Activated CD4-positive, alpha-beta T cell treated with anti-CD3 and anti-CD28 coated beads, Interleukin-10, Interleukin-2, amounts not matched to agents 100 ng/mL and 50 ng/mL, durations not matched to agents 16 hours and 8 hours (primary cell): ENCODE results near the gene NPPA.
"Not testable (repeated sequence)": the region's sequence is repeated elsewhere in the genome, so short reads cannot be mapped to it uniquely, and the experiment has no call there.

ENCODE experiments used
- DNase-seq: peaks from one replicate; pipeline ENCODE4 v3.0.0-alpha.2; 2020

The NPPA gene

DNA sequence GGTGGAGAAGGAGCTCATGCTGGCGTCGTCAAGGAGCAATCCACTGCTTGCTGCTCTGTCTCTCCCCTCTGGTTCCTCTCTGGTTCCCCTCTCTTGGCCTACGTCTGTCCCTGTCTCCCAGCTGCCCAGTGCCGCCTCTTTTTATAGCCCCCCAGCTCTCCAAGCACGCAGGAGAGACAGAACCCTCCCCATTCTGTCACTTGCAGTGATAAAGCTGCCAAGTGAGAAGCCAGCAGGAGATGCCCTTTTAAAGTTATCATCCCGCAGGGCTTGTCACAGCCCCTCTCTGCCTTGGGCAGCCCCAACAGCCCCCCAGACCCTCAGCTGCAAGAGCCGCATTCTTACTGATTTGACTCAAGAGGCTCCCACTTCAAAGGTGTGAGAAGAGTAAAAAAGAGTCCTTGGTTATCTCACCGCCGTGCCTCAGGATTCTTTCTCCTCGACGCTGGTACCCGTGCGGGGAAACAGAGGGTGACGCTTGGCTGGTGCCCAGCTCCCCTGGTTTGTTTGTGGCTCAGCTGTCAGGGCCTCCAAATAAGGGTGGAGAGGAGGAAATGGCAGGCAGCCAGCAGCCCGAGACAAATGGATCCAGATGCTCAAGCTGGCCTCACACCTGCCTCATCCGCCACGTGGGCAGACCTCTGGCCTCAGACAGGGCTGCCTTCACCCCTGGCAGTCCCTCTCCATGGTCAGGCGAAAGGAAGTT is at the start of gene NPPA:
TSS of gene NPPA (minus strand) at position 117 of the 706 bp plus-strand sequence. CDS start at position 18, 99 bp downstream.
- no peak for DNase-seq

DNA sequence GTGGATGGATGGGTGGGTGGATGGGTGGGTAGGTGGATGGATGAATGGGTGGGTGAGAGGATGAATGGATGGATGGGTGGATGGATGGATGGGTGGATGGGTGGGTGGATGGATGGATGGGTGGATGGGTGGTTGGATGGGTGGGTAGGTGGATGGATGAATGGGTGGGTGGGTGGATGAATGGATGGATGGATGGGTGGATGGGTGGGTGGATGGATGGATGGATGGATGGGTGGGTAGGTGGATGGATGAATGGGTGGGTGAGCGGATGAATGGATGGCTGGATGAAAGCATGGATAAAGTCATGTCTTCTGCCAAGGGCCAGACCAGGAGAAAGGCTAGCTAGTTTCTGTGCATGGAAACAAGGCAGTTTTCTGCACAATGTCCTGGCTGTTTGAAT is 46.9 kb upstream of the NPPA start:
- DNase-seq, result not testable (repeated sequence)

DNA sequence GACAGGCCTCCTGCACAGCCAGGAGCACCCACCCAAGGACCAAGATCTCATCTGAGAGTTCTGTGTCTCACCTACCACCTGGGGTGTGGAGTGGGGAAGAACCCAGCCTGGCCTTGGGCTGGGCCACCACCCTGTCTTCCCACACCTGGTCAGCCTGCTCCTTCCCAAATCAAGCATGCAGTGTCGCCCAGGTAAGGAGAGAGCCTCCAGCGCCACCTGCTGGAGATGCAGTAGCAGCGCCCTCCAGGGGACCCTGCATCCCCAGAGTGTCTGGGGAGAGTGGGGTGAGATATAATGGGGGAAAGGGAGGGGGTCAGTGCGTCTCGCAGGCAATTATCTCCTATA is 46.3 kb upstream of the NPPA start:
- DNase-seq, result peak; percentile 77

DNA sequence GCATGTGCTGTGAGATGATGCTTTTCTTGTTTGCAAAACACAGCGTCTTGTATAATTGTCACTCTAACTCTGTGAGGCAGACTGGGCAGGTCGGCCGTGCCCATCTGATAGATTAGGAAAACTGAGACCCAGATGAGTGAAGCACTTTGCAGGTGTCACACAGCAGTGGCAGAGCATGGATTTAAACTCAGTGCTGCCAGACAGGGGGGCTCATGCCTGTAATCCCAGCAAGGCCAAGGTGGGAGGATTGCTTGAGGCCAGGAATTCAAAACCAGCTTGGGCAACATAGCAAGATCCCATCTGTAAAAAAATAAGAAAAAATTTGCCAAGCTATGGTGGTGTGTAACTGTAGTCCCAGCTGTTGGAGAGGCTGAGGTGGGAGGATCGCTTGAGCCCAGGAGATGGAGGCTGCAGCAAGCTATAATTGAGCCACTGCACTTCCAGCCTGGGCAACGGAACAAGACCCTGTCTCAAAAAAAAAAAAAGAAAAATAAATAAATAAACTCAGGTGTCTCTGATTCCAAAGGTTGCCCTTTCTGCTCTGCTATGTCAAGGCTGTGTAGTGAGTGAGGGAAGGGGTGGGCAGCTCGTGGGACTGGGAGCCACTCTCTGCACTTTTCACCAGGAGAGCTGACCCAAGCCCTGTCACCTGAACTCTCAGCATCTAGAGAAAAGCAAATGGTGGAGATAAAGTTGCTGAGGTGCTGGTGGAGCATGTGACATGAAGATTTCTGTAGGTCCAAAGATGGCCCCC is 44.0 kb upstream of the NPPA start:
- DNase-seq, result no peak

DNA sequence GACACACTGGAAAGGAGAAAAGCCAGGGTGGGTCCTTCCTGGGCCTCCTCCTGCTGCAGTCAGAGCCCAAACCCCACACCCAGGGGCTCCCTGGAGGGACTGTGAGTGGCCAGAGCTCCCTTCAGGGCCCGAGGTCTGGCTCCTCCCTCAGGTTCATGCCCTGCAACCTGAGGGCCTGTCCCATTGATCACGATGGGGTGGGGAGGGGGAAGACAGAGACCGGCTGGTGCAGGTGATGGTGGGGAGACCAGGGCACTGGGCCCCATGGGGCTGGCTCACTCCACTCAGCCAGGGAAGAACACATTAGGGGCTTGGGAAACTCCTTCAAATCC is 41.3 kb upstream of the NPPA start:
- DNase-seq, result no peak

DNA sequence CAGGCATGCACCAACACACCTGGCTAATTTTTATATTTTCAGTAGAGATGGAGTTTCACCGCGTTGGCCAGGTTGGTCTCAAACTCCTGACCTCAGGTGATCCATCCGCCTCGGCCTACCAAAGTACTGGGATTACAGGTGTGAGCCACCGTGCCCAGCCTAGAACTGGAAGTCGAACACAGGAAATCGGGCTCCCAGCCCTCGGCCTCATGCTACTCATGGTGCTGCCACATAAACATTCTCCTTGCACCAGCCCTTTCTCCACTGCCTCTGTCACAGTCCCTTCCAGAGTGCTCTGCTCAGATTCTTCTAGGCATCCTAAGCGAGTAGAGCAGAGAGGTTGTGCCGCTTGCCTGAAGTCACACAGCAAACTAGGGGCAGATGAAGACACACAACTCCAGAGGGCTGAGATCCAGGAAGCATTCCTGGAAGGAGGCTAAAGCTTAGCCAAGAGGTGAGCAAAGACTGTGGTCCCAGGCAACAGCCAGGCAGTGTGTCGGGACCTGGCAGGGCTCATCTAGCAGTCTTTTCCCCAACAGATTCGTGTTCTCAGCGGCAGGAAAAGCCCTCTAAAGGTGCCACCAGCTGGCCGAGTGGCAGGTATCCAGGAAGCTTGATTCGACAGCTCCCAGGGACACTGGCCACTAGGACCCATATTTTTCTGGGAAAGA is 40.8 kb upstream of the NPPA start:
- DNase-seq, result no peak

DNA sequence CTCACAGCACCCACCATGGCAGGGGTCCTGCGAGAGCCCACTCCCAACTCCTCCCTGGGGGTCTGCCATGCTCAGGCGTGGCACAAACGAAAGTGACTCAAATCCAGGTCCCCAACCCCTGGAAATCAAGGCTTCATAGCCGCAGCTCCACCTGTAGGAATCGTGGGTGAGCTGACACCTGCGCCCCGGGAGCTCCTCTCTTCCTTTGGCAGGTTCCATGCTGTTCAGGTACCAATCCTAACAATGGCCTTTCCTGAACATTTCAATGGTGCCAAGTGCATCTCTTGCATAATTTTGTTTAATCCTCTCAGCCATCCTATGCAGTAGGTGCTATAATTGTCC is 40.1 kb upstream of the NPPA start:
- DNase-seq, result no peak

DNA sequence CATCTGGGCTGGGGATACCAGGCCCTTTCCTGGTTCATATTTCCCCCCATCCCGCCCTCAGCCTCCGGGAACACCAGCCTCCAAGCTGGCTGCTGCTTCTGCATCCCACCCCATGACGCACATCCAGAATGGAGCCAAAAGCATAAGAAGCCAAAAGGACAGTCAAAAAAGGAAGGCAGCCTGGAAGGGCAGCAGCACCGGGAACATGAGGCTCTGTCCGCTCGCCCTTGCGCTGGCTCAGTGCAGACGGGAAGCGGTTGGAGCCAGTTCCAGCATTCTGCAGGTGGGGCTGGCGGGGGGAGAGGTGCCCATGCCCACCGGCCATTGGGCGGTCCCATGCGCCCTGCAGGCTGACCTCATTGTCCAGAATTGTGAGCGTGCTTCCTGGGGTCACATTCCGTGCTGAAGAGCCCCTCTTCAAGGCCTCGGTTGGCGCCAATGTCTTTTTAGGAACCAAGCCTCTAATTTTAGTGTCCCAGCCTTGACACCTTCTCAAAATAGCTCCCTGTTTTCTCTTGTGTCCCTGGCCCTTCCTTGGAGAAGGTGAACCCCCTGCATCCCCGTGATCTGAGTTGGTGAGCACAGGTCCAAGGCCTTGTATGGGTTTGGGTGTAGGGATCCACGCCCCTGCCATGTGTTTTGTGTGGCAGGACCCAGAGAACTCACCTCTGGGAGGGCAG is 39.5 kb upstream of the NPPA start:
- no peak for DNase-seq

DNA sequence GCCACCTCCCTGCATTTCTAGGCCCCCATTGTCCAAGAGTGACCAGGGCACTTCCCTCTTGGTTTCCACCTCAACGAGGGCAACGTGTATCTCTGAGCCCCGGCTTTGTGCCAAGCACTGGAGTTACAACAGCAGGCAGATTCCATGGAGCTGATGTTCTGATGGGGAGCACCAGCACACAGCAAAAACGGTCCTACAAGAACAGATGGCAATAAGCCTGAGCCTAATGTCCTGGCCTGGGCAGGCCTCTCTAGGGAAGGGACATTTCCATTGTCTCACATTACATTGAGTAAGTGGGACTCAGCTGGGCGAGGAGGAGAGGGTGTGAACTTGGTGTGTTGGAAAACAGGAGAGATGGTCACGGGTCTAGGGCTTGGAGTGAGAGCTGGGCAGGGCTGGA is 38.3 kb upstream of the NPPA start:
- DNase-seq, result no peak

DNA sequence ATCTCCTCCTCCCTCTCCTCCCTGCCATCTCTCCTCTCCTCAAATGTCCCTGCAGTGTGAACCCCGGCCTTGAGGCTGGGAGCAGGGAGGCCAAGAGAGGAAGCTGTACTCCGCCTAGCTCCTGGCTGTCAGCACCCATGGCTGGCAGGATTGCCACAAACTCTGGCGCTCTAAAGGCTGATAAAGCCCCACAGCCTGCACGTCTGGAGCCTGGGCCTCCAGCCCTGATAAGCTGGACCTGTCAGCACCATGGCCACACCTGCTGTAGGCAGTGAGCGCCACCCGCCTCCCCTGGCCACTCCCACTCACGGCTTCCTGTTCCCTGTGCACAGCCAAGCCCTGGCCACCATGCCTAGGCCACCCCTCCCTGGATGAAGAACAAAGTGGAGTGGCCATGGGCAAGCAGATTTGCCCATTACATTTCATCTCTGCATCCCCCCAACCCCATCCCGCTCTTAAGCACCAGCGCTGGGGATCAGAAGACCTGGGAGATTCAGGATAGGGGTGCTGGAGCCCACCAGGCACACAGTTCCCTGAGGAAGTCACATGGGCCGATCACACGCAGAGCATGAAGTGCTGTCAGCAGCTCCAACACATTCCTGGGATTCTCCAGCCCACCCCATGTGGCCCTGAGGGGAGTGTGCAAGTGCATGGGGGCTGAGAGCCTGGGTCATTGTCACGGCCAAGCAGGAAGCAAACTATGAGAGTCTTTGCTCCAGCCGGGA is 35.4 kb upstream of the NPPA start:
- no peak for DNase-seq

DNA sequence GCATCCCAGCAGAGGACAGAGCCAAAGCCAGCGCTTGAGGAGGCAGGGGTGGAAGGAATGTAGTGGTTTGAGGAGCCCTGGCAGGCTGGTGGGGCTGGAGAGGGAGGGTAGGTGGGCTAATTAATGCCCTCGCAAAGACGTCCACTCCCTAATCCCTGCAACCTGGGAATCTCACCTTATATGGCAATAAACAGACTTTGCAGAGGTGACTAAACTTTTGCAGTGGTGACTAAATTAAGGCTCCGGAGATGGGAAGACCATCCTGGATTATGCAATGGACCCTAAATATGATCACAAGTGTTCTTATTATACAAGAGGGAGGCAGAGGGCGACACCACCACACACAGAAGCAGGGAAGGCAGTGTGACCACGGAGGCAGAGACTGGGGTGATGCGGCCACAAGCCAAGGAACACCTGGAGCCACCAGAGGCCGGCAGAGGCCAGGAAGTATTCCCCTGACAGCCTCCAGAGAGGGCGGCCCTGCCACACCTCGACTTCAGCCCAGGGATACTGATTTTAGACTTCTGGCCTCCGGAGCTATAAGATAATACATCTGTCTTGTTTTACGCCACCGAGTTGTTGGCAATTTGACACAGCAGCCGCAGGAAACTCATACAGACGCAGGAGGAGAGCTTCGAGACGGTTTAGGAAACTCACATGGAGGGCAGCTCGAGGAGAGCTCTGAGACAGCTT is 34.3 kb upstream of the NPPA start:
- no peak for DNase-seq

DNA sequence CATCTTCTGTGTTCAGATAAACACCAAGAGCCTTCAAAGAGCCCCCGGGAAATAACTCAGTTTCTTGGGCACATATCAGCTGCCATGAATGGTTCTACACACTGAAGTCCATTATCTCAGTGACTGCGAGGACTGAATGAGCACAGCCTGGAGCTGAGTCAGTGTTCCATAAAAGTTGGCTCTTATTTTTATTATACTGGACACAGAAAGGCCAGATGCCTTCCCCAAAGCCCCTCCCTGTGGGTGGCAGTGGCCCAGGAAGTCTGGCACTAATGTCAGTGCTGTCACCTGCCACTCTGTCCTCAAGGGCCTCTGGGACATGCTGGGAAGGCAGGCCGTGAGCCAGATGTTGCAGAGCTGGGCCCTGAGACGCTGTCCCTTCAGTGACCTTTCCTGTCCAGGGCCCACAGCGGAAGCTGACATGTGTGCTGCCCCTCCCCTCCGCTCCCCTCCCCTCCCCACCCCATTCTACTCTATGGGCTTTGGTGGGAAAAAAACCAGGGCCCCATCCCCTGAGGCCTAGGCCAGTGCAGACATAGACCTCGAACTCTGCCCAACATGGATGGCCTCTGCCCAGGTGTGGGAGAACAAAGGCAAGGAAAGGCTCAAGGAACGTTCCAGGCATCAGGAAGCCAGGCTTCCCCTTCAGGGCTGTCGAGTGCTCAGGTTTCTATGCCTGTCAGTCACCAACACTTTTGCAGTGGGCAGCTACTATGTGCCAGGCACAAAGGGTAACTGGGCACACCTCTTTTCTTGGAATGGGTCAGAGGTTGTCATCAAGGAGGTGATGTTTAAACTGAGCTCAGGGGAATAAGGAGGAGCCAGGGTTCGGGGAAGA is 33.5 kb upstream of the NPPA start:
- no peak for DNase-seq

DNA sequence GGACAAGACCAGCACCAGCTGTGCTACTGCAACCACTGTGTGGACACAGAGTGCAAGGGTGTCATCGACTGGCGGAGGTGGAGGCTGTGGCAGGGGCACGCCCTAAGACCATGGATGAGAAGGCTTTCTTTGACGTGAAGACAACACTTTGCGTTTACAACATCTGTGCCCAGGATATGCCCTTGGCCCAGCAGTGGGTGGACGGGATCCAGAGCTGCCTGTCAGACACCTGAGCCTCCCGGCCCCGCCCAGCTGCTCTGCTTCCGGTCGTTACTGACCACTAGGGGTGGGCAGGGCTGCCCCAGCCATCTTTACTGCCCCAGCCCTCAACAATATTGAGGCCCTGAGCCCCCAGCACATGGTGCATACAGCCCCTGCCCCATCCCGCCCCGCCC is 32.6 kb upstream of the NPPA start:
- no peak for DNase-seq

DNA sequence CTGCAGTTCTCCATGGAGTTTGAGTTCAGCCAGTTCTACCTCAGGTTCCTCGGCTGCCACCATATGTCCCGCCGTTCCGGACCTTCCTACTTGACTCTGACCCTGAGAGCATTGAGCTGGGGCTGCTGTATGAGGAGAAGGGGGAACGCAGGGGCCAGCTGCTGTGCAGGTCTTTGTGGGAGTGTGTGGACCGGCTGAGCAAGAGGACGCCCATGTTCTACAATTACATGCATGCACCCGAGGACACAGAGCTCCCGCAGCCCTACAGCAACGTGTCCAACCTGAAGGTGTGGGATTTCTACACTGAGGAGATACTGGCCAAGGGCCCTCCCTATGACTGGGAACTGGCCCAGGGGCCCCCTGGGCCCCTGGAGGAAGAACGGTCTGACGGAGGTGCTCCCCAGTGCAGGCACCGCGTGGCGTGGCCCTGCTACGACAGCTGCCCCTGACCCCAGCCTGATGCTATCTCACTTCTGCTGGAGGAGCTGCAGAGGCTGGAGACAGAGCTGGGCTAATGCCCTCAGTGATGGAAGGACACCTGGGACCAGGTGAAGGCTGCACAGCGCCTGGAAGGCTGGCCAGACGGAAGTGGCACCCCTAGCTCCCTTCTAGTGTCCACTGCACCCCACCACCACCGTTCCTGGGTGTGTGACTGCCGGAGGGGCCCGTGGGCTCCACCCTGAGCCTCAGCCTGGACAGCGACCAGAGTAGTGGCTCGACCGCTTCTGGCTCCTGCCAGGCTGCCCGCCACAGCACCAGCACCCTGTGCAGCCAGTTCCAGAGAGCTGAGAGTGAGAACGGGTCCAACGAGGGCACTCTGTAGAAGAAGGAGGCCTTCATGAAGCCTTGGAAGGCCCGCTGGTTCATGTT is 32.0 kb upstream of the NPPA start:
- no peak for DNase-seq

DNA sequence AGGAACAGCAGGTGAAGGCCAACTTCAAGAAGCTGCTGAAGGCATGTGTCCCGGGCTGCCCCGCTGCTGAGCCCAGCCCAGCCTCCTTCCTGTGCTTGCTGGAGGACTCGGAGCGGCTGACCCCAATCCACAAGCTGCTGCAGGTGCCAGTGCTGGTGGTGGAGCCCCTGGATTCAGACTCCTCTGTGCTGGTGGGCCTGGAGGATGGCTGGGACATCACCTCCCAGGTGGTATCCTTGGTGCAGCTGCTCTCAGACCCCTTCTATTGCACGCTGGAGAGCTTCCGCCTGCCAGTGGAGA is 31.3 kb upstream of the NPPA start:
- no peak for DNase-seq

DNA sequence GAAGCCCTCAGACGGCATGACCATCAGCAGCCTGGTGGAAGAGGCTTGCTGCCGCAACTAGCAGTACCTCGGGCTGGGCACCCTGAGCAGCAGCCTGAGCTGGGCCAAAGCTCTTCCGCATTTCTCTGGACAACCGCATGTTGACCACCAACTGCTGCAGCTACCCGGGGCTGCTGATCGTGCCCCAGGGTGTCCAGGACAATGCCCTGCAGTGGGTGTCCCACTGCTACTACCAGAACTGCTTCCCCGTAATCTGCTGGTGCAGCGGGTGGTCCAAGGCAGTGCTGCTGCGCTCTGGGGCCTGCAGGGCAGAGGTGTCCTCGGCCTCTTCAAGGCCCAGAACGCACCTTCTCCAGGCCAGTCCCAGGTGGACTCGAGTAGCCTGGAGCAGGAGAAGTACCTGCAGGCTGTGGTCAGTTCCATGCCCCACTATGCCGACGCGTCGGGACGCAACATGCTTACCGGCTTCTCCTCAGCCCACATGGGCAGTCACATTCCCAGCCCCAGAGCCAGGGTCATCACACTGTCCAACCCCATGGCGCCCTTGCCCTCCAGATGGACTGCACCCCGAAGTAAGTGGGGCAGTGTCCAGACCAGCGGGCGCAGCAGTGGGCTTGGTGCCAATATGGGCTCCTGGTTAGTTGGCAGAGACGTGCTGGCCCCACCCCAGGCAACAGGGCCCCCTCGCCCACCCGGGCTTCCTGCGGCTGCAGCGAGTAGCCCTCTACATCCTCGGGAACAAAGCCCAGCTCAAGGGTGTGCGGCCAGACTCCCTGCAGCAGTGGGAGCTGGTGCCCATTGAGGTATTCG is 30.7 kb upstream of the NPPA start:
- DNase-seq, result no peak

DNA sequence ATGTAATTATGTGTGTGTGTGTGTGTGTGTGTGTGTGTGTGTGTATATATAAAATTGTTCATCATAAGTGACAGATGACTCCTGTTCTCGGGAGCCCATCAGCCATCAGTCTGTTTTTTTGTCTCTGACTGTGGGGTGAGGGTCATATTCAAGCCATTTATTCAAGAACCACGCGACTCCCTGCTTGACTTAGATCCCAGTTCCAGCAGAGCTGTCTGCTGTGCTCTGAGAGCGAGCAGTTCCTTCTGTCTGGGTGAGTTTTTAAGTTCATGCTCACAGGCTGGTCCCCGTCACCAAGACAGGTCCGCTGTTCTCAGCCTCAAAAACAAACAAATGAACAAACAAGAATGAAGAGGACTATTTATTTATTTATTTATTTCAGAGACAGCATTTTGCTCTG is 29.5 kb upstream of the NPPA start:
- DNase-seq, result no peak

DNA sequence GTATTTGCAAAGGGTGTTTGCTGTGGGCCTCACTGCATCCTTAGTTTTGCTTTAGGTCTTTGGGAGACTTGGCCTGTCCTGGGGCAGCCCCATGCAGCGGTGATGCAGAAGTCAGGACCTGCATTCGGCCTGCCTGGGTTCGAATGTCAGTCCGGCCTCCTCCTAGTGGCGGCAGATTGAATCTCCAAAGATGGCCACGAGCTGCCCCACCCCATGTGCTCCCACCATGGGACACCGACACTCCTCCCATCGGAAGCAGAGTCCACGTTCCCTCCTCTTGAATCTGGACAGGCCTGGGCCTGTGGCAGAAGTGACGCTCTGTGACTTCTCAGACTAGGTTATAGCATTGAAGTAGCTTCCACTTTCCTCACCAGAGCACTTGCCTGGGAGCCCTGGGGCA is 27.5 kb upstream of the NPPA start:
- DNase-seq, result no peak

DNA sequence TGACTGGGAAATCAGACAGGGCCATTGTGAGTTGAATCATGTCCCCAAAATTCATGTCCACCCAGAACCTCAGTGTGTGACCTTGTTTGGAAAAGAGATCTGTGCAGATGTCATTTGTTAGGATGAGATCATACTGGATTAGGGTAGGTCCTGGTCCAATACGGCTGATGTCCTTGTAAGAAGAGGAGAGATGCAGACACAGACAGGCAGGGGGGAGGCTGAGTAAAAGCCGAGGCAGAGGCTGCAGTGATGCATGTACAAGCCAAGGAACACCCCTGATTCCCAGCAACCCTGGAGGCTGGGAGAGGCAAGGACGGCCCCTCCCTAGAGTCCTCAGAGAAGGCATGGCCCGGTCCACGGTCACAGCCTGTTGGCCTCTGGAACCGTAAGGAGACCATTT is 27.0 kb upstream of the NPPA start:
- DNase-seq, result no peak

DNA sequence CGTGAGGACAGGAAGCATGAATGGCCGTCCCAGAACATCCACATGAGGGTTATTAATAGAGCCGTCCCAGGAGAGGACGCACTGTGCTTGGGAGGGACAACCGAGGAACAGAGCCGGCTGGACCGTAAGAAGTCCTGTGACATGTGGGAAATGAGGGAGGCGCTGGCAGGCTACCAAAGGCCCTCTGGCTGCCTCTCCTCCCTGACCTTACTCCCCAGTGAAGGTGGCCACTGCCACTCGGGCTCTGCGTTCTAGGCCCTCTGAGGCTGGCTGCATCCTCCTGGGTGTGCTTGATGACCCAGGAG is 26.6 kb upstream of the NPPA start:
- DNase-seq, result no peak
